Measurements from ENCODE around the gene CFAP61.

The CFAP61 gene

DNA sequence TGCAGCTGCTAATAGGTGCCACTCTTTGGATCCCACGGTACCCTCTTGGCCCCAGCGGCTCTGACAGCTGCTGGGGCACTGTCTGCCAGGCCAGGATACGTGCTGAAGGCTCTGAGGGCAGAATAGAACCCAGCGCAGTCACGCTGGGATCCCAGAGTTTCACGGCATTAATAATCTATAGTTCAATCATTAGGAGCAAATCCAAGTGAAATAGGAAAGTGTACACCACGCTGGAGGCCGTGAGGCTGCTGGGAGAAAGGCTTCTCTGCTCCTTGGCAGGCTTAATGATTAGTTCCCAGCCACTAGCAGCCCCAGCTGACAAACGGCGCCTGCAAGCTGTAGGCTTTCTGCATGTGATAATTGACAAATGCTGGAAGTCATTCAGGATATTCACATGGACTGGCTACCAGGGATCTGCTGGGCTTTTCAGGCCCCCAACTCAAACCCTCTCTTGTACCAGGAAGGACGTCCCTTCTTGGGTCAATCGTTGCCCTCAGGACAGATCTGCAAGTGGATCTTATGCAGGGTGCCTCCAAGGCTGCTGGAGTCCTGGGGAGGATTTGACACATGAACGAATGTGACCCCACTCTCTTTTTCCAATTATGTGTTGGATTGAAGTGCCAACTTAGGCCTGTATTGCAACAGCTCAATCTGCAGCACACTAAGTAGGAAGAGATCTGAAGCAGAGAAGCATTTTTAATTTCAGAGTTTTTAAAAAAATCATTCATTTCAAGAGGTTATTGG is 265.5 kb downstream of the CFAP61 start:
- Histone ChIP-seq H3K27me3 (no peaks in the 10 kb centered on the region), H3K36me3 (no peaks in the 10 kb centered on the region), H3K9me3 (no peaks in the 10 kb centered on the region), H3K4me1 (no peaks in the 10 kb centered on the region), H3K4me3 (ENCODE audit: low read depth, low read length) (no peak overlapping the region)
- TF ChIP-seq, protein P1, sequence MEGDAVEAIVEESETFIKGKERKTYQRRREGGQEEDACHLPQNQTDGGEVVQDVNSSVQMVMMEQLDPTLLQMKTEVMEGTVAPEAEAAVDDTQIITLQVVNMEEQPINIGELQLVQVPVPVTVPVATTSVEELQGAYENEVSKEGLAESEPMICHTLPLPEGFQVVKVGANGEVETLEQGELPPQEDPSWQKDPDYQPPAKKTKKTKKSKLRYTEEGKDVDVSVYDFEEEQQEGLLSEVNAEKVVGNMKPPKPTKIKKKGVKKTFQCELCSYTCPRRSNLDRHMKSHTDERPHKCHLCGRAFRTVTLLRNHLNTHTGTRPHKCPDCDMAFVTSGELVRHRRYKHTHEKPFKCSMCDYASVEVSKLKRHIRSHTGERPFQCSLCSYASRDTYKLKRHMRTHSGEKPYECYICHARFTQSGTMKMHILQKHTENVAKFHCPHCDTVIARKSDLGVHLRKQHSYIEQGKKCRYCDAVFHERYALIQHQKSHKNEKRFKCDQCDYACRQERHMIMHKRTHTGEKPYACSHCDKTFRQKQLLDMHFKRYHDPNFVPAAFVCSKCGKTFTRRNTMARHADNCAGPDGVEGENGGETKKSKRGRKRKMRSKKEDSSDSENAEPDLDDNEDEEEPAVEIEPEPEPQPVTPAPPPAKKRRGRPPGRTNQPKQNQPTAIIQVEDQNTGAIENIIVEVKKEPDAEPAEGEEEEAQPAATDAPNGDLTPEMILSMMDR (IDR thresholded peaks at IDR 0.05; ENCODE audit: low read depth, low read length), result no peak
- no peak for DNase-seq

DNA sequence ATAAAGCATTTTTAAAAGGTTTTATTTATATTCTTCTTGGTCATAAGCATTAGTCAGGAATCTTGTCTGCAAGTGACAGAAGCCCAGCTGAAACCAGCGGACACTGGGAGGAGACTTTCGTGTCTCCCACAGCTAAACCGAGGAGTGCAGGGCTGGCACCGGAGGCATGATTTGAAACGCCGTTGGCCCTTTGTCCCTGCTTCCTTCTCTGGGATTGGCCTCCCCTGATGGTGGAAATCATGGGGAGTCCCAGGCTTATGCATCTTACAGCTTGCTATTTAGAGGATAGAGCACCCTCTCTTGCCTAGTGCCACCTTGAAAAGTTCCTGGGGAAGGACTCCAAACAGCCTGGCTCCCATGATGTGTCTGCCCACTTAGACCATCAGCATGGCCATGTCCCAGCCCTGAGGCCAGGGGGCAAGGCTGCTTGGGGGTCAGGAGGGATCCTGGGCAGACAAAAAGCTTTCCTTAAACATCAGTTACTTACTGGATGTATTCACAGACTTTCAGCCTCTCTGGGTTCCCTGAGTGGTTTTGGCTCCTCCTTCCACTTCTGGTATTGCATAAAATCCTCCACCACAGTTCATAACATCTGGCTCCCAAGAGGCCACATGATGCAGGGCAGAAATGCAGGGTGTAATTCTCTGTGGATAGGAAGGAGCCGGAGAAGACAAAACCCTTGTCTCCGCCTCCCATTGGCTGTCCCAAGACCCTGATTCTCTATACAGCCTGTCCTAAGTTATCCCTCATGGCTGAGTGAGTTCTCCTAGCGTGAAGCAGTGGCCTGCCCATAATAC is 266.2 kb downstream of the CFAP61 start:
- Histone ChIP-seq H3K4me3 (ENCODE audit: low read depth, low read length) (no peak overlapping the region), H3K4me1 (no peaks in the 10 kb centered on the region), H3K36me3 (no peaks in the 10 kb centered on the region), H3K9me3 (no peaks in the 10 kb centered on the region), H3K27me3 (no peaks in the 10 kb centered on the region)
- TF ChIP-seq, protein P1 (IDR thresholded peaks at IDR 0.05; ENCODE audit: low read depth, low read length), result no peak
- DNase-seq, result no peak

DNA sequence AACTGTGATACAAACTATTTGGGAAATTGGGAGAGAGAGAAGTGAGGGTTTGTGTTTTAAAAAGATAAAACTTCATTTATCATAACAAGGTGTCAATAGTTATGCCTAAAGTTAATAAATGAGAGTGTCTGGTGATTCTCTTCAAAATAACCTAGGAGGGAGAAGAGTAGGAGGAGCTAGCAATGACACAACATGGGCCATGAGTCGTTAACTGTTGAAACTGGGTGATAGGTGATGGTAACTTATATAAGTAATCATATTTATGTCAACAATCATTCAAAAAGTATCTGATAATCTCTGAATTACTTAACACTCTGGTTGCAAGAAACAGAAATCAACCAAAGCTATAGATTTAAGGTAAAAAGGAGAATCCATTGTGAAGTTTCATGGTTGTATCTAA is 268.8 kb downstream of the CFAP61 start:
- H3K4me3 ChIP-seq (ENCODE audit: low read depth, low read length), result no peak overlapping the region
- no peak for DNase-seq
- no peaks in the 10 kb centered on the region for H3K36me3 ChIP-seq
- TF ChIP-seq, protein P1 (IDR thresholded peaks at IDR 0.05; ENCODE audit: low read depth, low read length), result no peak
- H3K9me3 ChIP-seq, result no peaks in the 10 kb centered on the region
- H3K4me1 ChIP-seq, result no peaks in the 10 kb centered on the region
- no peaks in the 10 kb centered on the region for H3K27me3 ChIP-seq

DNA sequence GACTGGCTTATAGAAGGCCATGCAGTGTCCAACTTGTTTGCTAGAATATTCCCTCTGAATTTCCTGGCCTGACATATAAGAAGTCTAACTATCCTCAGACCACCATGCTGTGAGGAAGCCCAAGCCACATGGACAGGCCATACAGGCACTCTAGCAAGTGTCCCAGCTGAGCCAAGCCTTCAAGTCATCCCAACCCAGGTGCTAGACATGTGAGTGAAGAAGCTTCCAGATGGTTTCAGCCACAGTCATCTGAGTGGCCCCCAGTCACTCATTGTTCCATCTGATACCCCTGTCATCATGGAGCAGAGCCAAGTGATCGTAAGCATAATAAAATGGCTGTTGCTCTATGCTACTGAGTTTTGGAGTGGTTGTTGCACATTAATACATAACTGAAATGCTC is 269.6 kb downstream of the CFAP61 start:
- TF ChIP-seq, protein P1 (IDR thresholded peaks at IDR 0.05; ENCODE audit: low read depth, low read length), result no peak
- Histone ChIP-seq H3K4me3 (ENCODE audit: low read depth, low read length) (no peak overlapping the region), H3K9me3 (no peaks in the 10 kb centered on the region), H3K36me3 (no peaks in the 10 kb centered on the region), H3K27me3 (no peaks in the 10 kb centered on the region), H3K4me1 (no peaks in the 10 kb centered on the region)
- no peak for DNase-seq

DNA sequence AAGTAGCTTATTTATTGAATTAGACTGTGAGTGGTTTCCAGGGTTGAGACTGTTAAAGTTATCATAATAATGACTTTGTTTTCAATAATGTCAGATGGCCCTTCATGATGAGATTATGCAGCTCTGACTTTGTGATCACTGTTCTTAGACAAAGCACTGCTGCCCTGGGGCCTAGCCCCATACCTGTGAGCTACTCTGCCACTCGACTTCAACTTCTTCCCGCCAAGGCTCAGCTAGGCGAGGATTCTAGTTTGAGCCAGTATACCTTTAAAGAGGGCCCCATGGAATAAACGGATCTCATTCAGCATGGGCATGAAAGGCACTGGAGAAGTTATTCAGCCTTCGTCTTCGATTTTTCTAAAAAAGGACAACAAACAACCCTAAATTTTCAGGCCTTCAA is 270.6 kb downstream of the CFAP61 start:
- Histone ChIP-seq H3K4me1 (no peaks in the 10 kb centered on the region), H3K9me3 (no peaks in the 10 kb centered on the region), H3K36me3 (no peaks in the 10 kb centered on the region), H3K27me3 (no peaks in the 10 kb centered on the region), H3K4me3 (ENCODE audit: low read depth, low read length) (no peak overlapping the region)
- TF ChIP-seq, protein P1 (IDR thresholded peaks at IDR 0.05; ENCODE audit: low read depth, low read length), result no peak
- no peak for DNase-seq

DNA sequence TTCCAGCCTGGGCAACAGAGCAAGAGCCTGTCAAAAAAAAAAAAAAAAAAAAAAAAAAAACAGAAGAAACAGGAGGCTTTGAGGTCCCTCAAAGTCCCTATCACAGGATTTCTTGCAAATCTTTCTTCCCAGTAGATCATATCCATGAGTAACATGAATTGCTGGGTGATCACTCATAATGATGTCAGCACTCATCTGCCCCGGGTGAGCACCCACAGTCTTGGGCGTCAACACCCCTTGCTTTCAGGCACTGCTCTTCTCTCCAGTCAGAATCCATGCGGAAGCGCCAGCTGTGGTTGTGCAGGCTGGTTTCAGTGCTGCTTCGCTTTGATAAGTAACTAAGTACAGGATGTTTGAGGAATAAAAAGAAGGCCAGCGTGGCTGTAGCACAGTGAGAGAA is 275.4 kb downstream of the CFAP61 start:
- no peak for DNase-seq
- no peaks in the 10 kb centered on the region for H3K27me3 ChIP-seq

More for the DNA sequence above, 275.4 kb downstream of the CFAP61 start:
- TF ChIP-seq, protein P1 (IDR thresholded peaks at IDR 0.05; ENCODE audit: low read depth, low read length), result no peak
- Histone ChIP-seq H3K36me3 (no peaks in the 10 kb centered on the region), H3K4me3 (ENCODE audit: low read depth, low read length) (no peak overlapping the region), H3K4me1 (no peaks in the 10 kb centered on the region), H3K9me3 (no peaks in the 10 kb centered on the region)
